ENCODE measurements around the gene SCFD2.
"Not testable (repeated sequence)": the region's sequence is repeated elsewhere in the genome, so short reads cannot be mapped to it uniquely, and the experiment has no call there.

Gene SCFD2

GRCh38 chr4:53089936-53090729 lies 275.7 kb downstream of the SCFD2 start:
- no peak for DNase-seq

GRCh38 chr4:53088152-53088551 lies 277.7 kb downstream of the SCFD2 start:
- no peak for DNase-seq

GRCh38 chr4:53076374-53076958 lies 289.4 kb downstream of the SCFD2 start:
- no peak for DNase-seq

GRCh38 chr4:53075162-53075785 lies 290.6 kb downstream of the SCFD2 start:
- no peak for DNase-seq

GRCh38 chr4:53068755-53069330 lies 297.0 kb downstream of the SCFD2 start:
- DNase-seq, result no peak

GRCh38 chr4:53067125-53067802 lies 298.6 kb downstream of the SCFD2 start:
- no peak for DNase-seq

GRCh38 chr4:53066155-53066554 lies 299.7 kb downstream of the SCFD2 start:
- no peak for DNase-seq

GRCh38 chr4:53064609-53065008 lies 301.3 kb downstream of the SCFD2 start:
- DNase-seq, result no peak

DNA sequence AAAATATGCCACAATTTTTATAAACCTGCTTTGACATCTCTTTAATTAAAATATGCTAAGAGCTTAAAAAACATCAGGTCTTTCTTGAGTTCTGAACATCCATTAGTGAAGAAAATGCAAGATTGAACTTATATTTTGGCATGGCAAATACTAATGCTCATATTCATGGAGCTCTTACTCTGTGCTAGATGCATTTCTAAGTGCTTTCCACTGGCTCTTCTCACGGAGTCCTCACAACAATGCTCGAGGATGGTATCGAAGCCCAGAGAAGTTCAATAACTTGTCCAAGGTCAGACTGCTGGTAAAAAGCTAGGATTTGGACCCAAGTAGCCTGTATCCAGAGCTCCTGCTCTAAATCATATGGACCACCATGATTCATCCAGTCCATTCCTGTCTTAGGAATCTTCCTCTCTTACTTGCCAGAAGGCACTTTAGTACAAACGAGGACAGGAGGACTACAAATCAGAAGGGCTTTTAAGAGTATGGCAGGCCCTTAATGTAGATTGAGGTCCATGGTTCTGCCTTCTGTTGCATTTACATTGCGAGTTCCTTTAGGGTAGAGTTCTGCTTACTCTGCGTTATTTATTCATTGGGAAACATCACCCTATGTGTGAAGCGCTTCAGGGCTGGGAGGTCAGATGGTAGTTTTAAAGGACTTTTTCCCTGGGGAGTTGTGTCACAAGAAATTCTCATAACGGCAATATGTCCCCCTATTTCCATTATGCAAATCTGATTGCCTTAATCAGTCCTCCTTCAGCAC lies 304.6 kb downstream of the SCFD2 start:
- DNase-seq, result no peak

DNA sequence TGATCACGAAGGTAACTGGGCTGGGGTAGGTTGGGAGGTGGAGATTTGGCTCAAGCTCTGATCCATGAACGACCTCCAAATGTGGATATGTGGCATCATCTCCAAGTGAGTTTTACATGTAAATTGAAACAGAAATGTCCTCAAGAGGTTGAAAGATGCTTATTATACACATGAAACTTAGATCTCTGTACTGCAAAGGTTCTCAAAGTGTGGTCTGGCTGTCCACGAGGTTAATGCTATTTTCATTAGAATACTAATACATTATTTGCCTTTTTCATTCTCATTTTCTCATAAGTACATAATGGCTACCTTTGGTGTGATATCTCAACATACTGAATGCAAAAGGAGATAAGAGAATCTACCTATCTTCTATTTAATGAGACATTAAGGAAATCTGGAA lies 305.6 kb downstream of the SCFD2 start:
- no peak for DNase-seq

DNA sequence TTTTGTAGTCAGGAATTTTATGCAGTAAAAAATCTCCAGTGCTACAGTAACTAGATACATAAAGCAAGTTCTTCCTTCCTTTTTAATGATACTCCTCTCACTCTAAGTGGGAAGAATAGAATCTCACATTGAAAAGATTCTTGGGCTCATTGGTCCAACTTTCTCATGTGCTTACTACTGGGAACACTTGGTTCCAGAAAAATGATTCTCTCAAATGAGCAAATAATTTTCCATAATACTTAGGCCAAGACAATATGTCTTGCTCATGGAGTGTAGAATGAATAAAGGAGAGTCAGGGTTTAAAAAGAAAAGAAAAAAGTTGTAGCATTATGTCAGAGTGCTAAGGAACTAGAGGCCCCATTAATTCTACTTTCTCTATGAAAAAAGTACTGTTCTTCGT lies 306.0 kb downstream of the SCFD2 start:
- DNase-seq, result no peak

GRCh38 chr4:53059256-53059655 lies 306.6 kb downstream of the SCFD2 start:
- no peak for DNase-seq

DNA sequence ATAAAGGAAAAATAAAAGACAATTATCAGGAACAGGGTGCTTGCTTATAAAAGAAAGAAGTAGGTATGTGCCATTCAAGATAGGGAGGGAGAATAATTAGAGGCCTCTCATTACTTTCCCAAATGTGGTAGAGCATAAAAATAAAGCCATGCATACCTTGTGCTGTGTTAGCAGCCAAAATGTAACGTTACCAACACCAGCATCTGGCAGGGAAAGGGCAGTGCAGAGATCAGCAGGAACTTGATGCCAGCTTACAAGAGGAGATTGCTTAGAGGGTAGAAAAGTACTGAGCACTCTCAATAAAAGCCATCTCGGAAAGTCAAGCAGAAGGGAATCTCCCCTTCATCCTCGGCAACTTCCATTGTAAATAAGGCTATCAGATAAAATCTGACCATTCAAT lies 308.2 kb downstream of the SCFD2 start:
- no peak for DNase-seq

- DNase-seq, result not testable (repeated sequence)
Observed at GRCh38 chr4:53057108-53057507, 308.8 kb downstream of the SCFD2 start.

DNA sequence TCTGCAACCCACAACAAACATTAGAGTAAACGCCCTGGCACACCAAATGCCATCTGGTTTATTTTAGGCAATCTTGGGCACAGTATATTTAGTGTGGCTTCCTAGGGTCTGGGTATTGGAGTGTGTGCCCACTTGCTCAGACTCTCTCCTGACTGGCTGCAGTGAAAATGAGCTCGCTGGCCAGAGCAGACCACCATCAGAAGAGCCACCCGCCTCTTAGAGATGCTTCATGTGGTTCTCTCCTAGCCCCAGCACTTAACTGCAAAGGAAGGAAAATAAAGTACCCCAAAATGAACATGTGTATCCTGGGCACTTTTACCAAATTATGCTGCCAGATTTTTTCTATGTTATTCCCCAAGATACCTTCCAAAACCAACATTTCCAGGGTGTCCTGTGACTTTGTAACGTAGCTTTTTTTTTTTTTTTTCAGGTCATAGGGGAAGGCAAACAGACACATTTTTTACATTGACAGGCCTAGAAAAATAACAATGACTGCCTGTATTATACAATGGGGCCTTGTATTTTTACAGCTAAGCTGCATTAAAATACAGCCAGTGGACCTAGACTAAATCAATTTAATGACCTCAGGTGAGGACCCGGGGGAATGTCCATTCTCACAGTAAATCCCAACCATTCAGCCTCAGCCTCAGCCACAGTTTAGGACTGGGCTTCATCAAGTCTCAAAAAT lies 310.0 kb downstream of the SCFD2 start:
- no peak for DNase-seq

DNA sequence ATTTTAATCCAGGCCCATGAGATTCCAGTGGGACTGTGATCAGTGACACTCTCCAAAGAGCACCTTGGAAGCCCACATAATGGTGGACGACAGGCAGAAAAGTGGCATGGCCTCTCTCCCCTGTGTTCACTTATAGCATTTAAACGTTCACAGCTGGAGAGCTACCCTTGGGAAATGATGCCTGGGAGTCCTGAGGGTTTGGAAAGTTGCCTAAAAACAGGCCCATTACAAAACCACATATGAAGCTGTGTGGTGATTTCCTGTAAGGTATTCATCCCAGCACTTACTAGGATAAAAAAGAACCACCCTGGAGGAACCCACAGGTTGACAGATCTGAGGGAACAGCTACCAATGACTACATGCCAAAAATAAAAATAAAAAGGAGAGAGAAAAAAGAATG lies 310.6 kb downstream of the SCFD2 start:
- DNase-seq, result no peak

DNA sequence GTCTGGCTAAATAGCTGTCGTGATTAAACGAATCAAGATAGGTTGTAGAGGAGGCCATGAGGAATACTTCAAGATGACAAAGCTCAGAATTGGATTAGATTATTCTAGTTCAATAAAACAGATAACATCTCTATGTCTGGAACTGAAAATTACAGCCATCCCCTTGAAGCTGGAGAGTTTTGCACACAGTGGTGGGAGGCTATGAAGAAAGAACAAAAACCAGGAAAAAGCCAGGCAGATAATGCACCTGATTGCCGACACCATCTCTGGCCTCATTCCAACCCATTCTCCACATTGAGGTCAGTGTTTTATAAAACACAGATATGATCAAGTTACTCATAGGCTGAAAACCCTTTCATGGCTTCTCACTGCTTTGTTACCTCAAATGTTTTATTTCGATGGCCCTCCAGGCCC lies 315.5 kb downstream of the SCFD2 start:
- no peak for DNase-seq

DNA sequence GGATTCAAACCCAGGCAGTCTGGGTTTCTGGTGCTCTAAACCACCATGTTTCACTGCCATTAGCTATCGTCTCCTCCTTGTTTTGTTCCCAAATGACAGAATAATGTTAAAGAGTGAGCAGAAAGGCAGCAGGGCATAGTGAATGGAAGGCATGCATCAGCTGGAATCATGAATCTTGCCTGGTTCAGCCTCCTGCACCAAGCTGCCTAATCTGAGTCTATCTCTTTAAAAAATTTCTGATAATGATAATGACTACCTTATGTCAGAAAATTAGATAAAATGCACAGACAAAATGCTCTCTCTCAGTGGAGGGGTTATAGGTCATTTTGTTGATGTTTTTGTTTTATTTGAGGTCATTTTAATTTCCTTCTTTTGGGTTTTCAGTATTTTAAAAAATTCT lies 316.3 kb downstream of the SCFD2 start:
- DNase-seq, result no peak

GRCh38 chr4:53044651-53044960 lies 321.3 kb downstream of the SCFD2 start:
- DNase-seq, result no peak

DNA sequence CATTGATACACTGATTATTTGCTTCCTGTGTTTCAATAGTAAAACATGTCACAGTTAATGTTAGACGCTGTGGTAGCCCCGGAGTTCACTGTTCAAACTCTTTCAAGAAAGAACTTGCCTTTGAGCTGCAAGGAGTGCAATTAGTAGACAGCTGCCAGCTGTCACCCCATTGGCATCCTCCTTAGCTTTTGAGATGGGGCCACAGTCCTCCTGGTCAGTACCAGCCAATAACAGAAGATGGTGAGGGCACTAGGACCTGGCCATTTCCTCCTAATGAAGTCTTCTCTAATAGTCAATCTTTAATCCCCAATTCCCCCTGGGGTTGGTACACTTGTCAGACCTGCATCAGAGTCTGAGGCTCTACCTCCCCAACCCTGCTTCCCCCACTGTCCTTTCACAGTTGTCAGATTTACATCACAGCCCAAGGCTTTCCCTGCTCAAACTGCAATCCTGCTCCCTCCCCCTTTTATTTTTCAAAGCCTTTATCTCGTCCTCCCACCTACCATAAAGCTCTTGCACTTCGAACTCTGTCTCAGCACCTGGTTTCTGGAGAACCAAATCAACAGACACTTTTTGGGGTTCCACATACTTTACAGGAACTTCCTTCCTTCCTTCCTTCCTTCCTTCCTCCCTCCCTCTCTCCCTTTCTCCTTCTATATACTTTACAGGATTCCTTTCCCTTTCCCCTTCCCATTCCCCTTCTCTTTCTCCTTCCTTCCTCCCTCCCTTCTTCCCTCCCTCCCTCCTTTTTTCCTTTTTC lies 321.8 kb downstream of the SCFD2 start:
- DNase-seq, result no peak

- no peak for DNase-seq
Observed at GRCh38 chr4:53043055-53043454, 322.8 kb downstream of the SCFD2 start.

Measured in NK-92 treated with Interleukin-12 subunit alpha and Interleukin-12 subunit beta, amount 100 ng/mL, for 24 hours (cell line).